Transverse colon (tissue), 4 donors: ENCODE results near the gene NOTUM. TPM values are rescaled to one million over a fixed set of nuclear protein-coding genes. Genes with fewer than 3 reads are reported as not detected.

ENCODE experiments used
- DNase-seq: peaks from one replicate; pipeline ENCODE4 v3.0.0-alpha.2; 2019
- H3K27ac ChIP-seq, 4 donors: fragments of 200-600 bp; sonication (generic); 2 replicates each; pipeline ENCODE4 v1.5.1; 2016 to 2018; ENCODE audit warnings: inconsistent platforms in 4 of 4
- H3K27me3 ChIP-seq: fragments of 200-600 bp; sonication (generic); 2 replicates; pipeline ENCODE4 v1.5.1; 2017; ENCODE audit warnings: inconsistent platforms
- H3K36me3 ChIP-seq, 4 donors: fragments of 200-600 bp; sonication (generic); 2 replicates each; pipeline ENCODE4 v1.5.1; 2017 to 2019; ENCODE audit warnings: inconsistent platforms in 4 of 4
- H3K4me1 ChIP-seq, 4 donors: fragments of 200-600 bp; sonication (generic); 2 replicates each; pipeline ENCODE4 v1.5.1; 2017 to 2020; ENCODE audit warnings: inconsistent platforms in 4 of 4
- H3K4me3 ChIP-seq, 4 donors: fragments of 200-600 bp; sonication (generic); 1 replicate in 1 of 4; 2 replicates in 3 of 4; pipeline versions ENCODE4 v1.5.1 to v1.6.1; 2017 to 2019; ENCODE audit warnings: inconsistent platforms in 4 of 4
- H3K9me3 ChIP-seq, 2 donors: fragments of 200-600 bp; sonication (generic); 2 replicates each; pipeline ENCODE4 v1.5.1; 2017 to 2019; ENCODE audit warnings: inconsistent platforms in 2 of 2
- EP300 ChIP-seq: sonication (generic); formaldehyde crosslinking; IDR thresholded peaks from one replicate; pipeline ENCODE4 v1.6.1; 2017; ENCODE audit warnings: antibody characterized with exemption, low read depth
- POLR2A ChIP-seq: fragments of 450-650 bp; IDR thresholded peaks from one replicate; pipeline ENCODE4 v1.6.1; 2016; ENCODE audit warnings: antibody characterized with exemption, mild to moderate bottlenecking, moderate library complexity
- POLR2AphosphoS5 ChIP-seq, 3 donors: sonication (generic); formaldehyde crosslinking; IDR thresholded peaks; one replicate each; pipeline ENCODE4 v1.6.1; 2016; ENCODE audit warnings: antibody characterized with exemption in 3 of 3
- WGBS, 2 donors: methylation state at CpG; one replicate each; pipeline ENCODE4 v1.1.5; 2018; ENCODE audit warnings: low coverage in 1 of 2; 5-methylcytosine and 5-hydroxymethylcytosine counted together
- in situ Hi-C, 4 donors: fragments of 200-750 bp; cut with MboI; loops; one replicate each; pipeline versions ENCODE4 v1.15.0 to v1.15.1; 2017; ENCODE audit warnings: low sequenced_read_pairs in 3 of 4, low pct_ligation_motif_present in 1 of 4, low pct_unique_long_range_greater_than_20kb in 1 of 4
- intact Hi-C: fragments of 100-400 bp; cut with DNase I; formaldehyde crosslinking; loops from one replicate; pipeline ENCODE4 v1.15.1; 2023; ENCODE audit warnings: low total_unique reads
- total RNA-seq, 4 donors: library from RNA; depleted of rRNA; stranded (reverse); fragments of >200 nt; gene quantifications; one replicate each; pipeline ENCODE4 v1.1.0, GENCODE V29; 2016
- TF ChIP-seq, protein P1 (sequence below), 5 experiments: fragments of 200-600 bp in 3 of 5; fragments of 450-650 bp in 2 of 5; sonication (generic) in 3 of 5; IDR thresholded peaks; 1 replicate in 2 of 5; 2 replicates in 3 of 5; pipeline ENCODE4 v1.5.1; 2016 to 2017; ENCODE audit warnings: antibody characterized with exemption in 5 of 5, inconsistent platforms in 3 of 5, mild to moderate bottlenecking in 2 of 5, moderate library complexity in 1 of 5

The NOTUM gene
- total RNA-seq, 4 donors from 2014 or later = not detected

DNA sequence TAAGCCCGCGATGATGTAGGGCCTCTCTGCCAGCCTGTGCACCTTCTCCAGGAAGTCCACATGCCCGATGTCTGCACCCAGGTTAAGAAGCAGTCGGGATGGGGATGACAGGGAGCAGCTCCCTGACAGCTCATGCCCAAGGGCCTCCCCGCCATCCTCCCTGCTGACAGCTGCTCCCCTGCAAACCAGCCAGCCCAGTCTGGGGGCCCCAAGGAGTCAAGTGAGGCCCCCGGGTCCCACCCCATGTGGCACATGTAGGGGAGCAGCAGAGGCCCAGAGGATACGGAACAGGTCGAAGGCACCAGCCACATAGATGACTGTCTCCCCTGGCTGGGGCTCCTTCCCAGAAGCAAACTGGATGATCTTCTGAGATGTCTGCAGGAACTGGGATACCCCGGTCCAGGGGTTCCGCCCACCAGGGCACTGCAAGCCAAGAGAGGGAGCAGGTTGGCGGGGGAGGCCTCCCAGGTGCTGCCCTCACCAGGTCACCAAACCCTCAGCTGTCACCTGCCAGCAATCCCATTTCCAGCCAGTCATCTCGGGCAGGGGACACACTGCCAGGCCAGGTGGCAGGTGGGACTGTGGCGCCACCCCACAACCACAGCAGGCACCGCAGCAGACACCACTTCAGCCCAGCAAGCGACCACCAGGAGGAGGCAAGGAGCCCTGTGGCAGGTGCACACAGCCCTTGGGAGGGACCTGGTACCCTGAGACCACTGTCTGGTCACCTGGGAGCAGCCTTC, 54.3 kb downstream of the NOTUM start:
- DNase-seq = no peak
- Histone ChIP-seq H3K27ac (no peak overlapping the region), H3K4me1 (peaks cover 18 to 26% (median 23%) of the 10 kb centered on the region in 4 donors), H3K9me3 (no peaks in the 10 kb centered on the region), H3K4me3 (no peak overlapping the region), H3K27me3 (peaks cover 16% of the 10 kb centered on the region), H3K36me3 (no peaks in the 10 kb centered on the region)
- in situ Hi-C loops = no loop called here
- 90% methylated on average over 11 of the region's 15 CpGs; no CpG with 5 or more reads in 1 of the 2 donors for WGBS, 2 donors
- intact Hi-C loops = no loop called here
- TF ChIP-seq POLR2AphosphoS5 (IDR thresholded peaks at IDR 0.05) (no peak), POLR2A (no peak), EP300 (no peak)
- TF ChIP-seq, protein P1, sequence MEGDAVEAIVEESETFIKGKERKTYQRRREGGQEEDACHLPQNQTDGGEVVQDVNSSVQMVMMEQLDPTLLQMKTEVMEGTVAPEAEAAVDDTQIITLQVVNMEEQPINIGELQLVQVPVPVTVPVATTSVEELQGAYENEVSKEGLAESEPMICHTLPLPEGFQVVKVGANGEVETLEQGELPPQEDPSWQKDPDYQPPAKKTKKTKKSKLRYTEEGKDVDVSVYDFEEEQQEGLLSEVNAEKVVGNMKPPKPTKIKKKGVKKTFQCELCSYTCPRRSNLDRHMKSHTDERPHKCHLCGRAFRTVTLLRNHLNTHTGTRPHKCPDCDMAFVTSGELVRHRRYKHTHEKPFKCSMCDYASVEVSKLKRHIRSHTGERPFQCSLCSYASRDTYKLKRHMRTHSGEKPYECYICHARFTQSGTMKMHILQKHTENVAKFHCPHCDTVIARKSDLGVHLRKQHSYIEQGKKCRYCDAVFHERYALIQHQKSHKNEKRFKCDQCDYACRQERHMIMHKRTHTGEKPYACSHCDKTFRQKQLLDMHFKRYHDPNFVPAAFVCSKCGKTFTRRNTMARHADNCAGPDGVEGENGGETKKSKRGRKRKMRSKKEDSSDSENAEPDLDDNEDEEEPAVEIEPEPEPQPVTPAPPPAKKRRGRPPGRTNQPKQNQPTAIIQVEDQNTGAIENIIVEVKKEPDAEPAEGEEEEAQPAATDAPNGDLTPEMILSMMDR (IDR thresholded peaks at IDR 0.05) = no peak

- Histone ChIP-seq H3K4me3 (no peak overlapping the region), H3K9me3 (no peaks in the 10 kb centered on the region), H3K27me3 (peaks cover 21% of the 10 kb centered on the region), H3K4me1 (peaks cover 20 to 27% (median 22%) of the 10 kb centered on the region in 4 donors), H3K27ac (no peak overlapping the region), H3K36me3 (no peaks in the 10 kb centered on the region)
- WGBS, 2 donors = 98% methylated on average over 9 of the region's 10 CpGs; no CpG with 5 or more reads in 1 of the 2 donors
- DNase-seq = no peak
- TF ChIP-seq, protein P1 (IDR thresholded peaks at IDR 0.05) = no peak
- TF ChIP-seq POLR2A (no peak), EP300 (no peak), POLR2AphosphoS5 (IDR thresholded peaks at IDR 0.05) (no peak)
- in situ Hi-C loops (no loop called here), intact Hi-C loops (no loop called here)
Measured at GRCh38 chr17:81905993-81906392, 55.0 kb downstream of the NOTUM start.

DNA sequence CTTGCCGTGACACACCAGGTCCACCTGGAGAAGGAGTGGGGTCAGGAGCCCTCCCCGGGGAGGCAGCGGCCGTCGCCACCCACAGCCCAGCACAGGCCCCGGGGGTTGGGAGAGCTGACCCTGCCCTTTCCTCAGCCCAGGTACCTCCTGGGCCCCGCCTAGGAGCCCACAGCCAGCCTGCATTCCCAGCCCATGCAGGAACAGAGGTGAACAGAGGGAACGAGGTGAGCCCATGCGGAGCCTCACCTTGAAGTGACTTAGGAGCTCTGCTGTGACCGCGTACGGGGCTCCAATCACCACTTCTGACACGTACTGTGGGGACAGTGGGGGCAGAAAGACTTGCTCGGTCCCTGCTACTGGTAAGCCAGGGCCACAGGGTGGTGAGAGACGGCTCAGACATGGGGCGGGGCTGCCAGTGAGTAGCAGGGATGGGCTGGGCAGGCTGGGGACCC, 55.5 kb downstream of the NOTUM start:
- TF ChIP-seq POLR2A (no peak), EP300 (no peak)
- WGBS, 2 donors = 90% methylated on average over 15 of the region's 16 CpGs; no CpG with 5 or more reads in 1 of the 2 donors
- peaks cover 21% of the 10 kb centered on the region for H3K27me3 ChIP-seq
- peaks cover 19 to 24% (median 21%) of the 10 kb centered on the region in 4 donors for H3K4me1 ChIP-seq
- H3K9me3 ChIP-seq = no peaks in the 10 kb centered on the region
- intact Hi-C loops (no loop called here), in situ Hi-C loops (no loop called here)
- DNase-seq = no peak
- H3K27ac ChIP-seq = no peak overlapping the region
- H3K4me3 ChIP-seq = no peak overlapping the region
- H3K36me3 ChIP-seq = no peaks in the 10 kb centered on the region

DNA sequence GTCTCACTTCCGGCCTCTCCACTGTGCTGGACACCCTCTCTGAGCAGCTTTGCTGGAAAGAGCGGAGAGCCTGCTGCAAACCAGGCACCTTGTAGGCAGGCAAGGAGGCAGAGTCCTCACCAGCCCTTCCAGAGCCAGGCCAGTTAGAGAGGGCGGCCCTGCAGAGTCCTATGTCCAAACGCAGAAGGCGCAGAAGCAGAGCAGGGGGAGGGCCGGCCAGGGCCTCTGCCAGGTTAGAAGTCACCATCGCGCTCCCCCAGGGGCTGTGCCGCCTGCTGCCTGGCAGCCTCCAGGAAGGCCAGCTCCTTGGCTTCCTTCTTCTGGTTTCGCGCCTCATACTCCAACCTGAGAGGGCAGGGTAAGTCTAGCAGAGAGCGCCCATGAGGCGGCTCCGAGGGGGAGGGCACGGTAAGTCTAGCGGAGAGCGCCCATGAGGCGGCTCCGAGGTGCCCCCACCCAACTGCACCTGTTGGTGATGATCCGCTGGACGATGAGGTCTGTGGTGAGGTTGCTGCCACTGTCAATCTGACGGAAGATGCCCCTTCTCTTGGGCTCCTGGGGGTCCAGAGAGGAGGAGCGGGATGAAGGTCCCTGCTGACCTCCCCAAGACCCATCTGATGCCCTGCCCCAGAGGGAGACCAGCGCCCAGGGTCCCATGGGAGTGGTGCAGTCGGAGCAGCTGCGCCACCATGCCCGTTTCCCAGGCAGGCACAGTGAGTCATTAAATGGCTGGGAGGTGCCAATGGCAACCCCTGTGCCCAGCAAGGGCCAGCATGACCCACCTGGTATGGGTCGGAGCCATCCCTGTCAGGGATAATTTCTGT, 56.2 kb downstream of the NOTUM start:
- no peak overlapping the region for H3K4me3 ChIP-seq
- no peak for DNase-seq
- peaks cover 0 to 4% (median 0%) of the 10 kb centered on the region in 4 donors for H3K36me3 ChIP-seq
- peaks cover 21% of the 10 kb centered on the region for H3K27me3 ChIP-seq
- peaks cover 13 to 18% (median 15%) of the 10 kb centered on the region in 4 donors for H3K4me1 ChIP-seq
- 92% methylated on average over 27 of the region's 28 CpGs; no CpG with 5 or more reads in 1 of the 2 donors for WGBS, 2 donors
- no peaks in the 10 kb centered on the region for H3K9me3 ChIP-seq
- H3K27ac ChIP-seq = no peak overlapping the region
- intact Hi-C loops = no loop called here
- no peak for TF ChIP-seq POLR2A
- TF ChIP-seq, protein P1 (IDR thresholded peaks at IDR 0.05) = no peak
- TF ChIP-seq EP300 = no peak
- TF ChIP-seq POLR2AphosphoS5 (IDR thresholded peaks at IDR 0.05) = no peak
- in situ Hi-C loops = no loop called here
